Neural progenitor cell (in vitro differentiated cells): ENCODE data around the gene TEAD2.

Source experiments
- CTCF ChIP-seq: fragments of 200-600 bp; sonication (generic); IDR thresholded peaks from 2 replicates; pipeline ENCODE4 v1.5.1; 2017; ENCODE audit warnings: antibody characterized with exemption, mild to moderate bottlenecking
- EZH2 ChIP-seq: fragments of 200-600 bp; sonication (generic); IDR thresholded peaks from 2 replicates; pipeline ENCODE4 v1.6.1; 2017; ENCODE audit warnings: antibody characterized with exemption, mild to moderate bottlenecking, moderate library complexity

- TF ChIP-seq CTCF, result no peak
- TF ChIP-seq EZH2, result no peak
These were observed 682 bp upstream of the TEAD2 start for GRCh38 chr19:49362929-49363267.
